ENCODE measurements around the gene TRPT1.
A peak's percentile ranks its signal among the peaks of the same experiment; 100 is the strongest.

TRPT1 gene

GRCh38 chr11:64224151-64224890 is 1.7 kb downstream of the TRPT1 start:
- Histone ChIP-seq H3K4me2 (ENCODE audit: low read length) (peak overlapping the region; percentile 94; the same call in 1 of the 2 replicates), H3K9me3 (ENCODE audit: low read length) (no peaks in the 10 kb centered on the region), H3K36me3 (ENCODE audit: insufficient read depth, low read length) (peaks cover 41% of the 10 kb centered on the region), H3K27me3 (ENCODE audit: insufficient read depth, low read length) (no peaks in the 10 kb centered on the region), H3K4me1 (ENCODE audit: insufficient read depth, low read length, severe bottlenecking) (peaks cover 36% of the 10 kb centered on the region), H3K27ac (ENCODE audit: low read depth, low read length, poor library complexity, severe bottlenecking) (peak overlapping the region; percentile 5), H3K9me2 (ENCODE audit: low read depth, low read length) (no peaks in the 10 kb centered on the region), H2AFZ (ENCODE audit: low read length) (no peak overlapping the region), H3K79me2 (ENCODE audit: insufficient read depth, low read length) (no peaks in the 10 kb centered on the region), H3F3A (ENCODE audit: insufficient read depth, low read length) (no peaks in the 10 kb centered on the region), H3K4me3 (ENCODE audit: low read depth, low read length, poor library complexity, severe bottlenecking) (peak overlapping the region; percentile 90), H4K20me1 (ENCODE audit: insufficient read depth, low read length) (no peaks in the 10 kb centered on the region), H3K9ac (ENCODE audit: low read length) (no peak overlapping the region; the same call in 1 of the 2 replicates)
- TF ChIP-seq, protein P1, sequence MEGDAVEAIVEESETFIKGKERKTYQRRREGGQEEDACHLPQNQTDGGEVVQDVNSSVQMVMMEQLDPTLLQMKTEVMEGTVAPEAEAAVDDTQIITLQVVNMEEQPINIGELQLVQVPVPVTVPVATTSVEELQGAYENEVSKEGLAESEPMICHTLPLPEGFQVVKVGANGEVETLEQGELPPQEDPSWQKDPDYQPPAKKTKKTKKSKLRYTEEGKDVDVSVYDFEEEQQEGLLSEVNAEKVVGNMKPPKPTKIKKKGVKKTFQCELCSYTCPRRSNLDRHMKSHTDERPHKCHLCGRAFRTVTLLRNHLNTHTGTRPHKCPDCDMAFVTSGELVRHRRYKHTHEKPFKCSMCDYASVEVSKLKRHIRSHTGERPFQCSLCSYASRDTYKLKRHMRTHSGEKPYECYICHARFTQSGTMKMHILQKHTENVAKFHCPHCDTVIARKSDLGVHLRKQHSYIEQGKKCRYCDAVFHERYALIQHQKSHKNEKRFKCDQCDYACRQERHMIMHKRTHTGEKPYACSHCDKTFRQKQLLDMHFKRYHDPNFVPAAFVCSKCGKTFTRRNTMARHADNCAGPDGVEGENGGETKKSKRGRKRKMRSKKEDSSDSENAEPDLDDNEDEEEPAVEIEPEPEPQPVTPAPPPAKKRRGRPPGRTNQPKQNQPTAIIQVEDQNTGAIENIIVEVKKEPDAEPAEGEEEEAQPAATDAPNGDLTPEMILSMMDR (IDR thresholded peaks at IDR 0.05; ENCODE audit: low read length), result no peak
- TF ChIP-seq EZH2 (IDR thresholded peaks at IDR 0.05; ENCODE audit: borderline replicate concordance, low read length), result no peak

DNA sequence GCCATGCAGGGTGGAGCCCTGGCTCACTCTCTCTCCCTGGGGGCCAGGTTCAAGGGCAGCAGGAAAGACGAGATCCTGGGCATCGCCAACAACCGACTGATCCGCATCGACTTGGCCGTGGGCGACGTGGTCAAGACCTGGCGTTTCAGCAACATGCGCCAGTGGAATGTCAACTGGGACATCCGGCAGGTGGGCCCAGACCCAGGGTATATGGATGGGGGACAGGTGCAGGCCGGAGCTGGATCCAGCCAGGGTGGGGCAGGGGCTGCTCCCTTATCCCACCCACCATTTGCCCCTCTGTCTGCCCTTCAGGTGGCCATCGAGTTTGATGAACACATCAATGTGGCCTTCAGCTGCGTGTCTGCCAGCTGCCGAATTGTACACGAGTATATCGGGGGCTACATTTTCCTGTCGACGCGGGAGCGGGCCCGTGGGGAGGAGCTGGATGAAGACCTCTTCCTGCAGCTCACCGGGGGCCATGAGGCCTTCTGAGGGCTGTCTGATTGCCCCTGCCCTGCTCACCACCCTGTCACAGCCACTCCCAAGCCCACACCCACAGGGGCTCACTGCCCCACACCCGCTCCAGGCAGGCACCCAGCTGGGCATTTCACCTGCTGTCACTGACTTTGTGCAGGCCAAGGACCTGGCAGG is 2.9 kb downstream of the TRPT1 start:
- Histone ChIP-seq H3K9ac (ENCODE audit: low read length) (no peak overlapping the region), H4K20me1 (ENCODE audit: insufficient read depth, low read length) (no peaks in the 10 kb centered on the region), H3K27ac (ENCODE audit: low read depth, low read length, poor library complexity, severe bottlenecking) (peak overlapping the region; percentile 5), H3K9me2 (ENCODE audit: low read depth, low read length) (no peaks in the 10 kb centered on the region), H3K4me2 (ENCODE audit: low read length) (no peak overlapping the region), H3K36me3 (ENCODE audit: insufficient read depth, low read length) (peaks cover 53% of the 10 kb centered on the region), H3K27me3 (ENCODE audit: insufficient read depth, low read length) (no peaks in the 10 kb centered on the region), H3F3A (ENCODE audit: insufficient read depth, low read length) (no peaks in the 10 kb centered on the region), H3K4me3 (ENCODE audit: low read depth, low read length, poor library complexity, severe bottlenecking) (no peak overlapping the region), H3K79me2 (ENCODE audit: insufficient read depth, low read length) (no peaks in the 10 kb centered on the region), H3K9me3 (ENCODE audit: low read length) (no peaks in the 10 kb centered on the region), H2AFZ (ENCODE audit: low read length) (no peak overlapping the region), H3K4me1 (ENCODE audit: insufficient read depth, low read length, severe bottlenecking) (peaks cover 31% of the 10 kb centered on the region)
- no peak for TF ChIP-seq EZH2 (IDR thresholded peaks at IDR 0.05; ENCODE audit: borderline replicate concordance, low read length)
- TF ChIP-seq, protein P1 (IDR thresholded peaks at IDR 0.05; ENCODE audit: low read length), result no peak

- Histone ChIP-seq H3K9me2 (ENCODE audit: low read depth, low read length) (no peaks in the 10 kb centered on the region), H2AFZ (ENCODE audit: low read length) (no peak overlapping the region), H3K36me3 (ENCODE audit: insufficient read depth, low read length) (peaks cover 53% of the 10 kb centered on the region), H3K9me3 (ENCODE audit: low read length) (no peaks in the 10 kb centered on the region), H3K27ac (ENCODE audit: low read depth, low read length, poor library complexity, severe bottlenecking) (peak overlapping the region; percentile 5), H3K27me3 (ENCODE audit: insufficient read depth, low read length) (no peaks in the 10 kb centered on the region), H3F3A (ENCODE audit: insufficient read depth, low read length) (no peaks in the 10 kb centered on the region), H3K9ac (ENCODE audit: low read length) (no peak overlapping the region), H3K4me1 (ENCODE audit: insufficient read depth, low read length, severe bottlenecking) (peaks cover 30% of the 10 kb centered on the region), H4K20me1 (ENCODE audit: insufficient read depth, low read length) (no peaks in the 10 kb centered on the region), H3K79me2 (ENCODE audit: insufficient read depth, low read length) (no peaks in the 10 kb centered on the region), H3K4me3 (ENCODE audit: low read depth, low read length, poor library complexity, severe bottlenecking) (no peak overlapping the region), H3K4me2 (ENCODE audit: low read length) (no peak overlapping the region)
- TF ChIP-seq, protein P1 (IDR thresholded peaks at IDR 0.05; ENCODE audit: low read length), result no peak
- no peak for TF ChIP-seq EZH2 (IDR thresholded peaks at IDR 0.05; ENCODE audit: borderline replicate concordance, low read length)
These were observed 3.4 kb downstream of the TRPT1 start for GRCh38 chr11:64222651-64223000.
